ENCODE data around the gene ELAC1.
A peak's percentile ranks its signal among the peaks of the same experiment; 100 is the strongest.
"Not testable (repeated sequence)": the region's sequence is repeated elsewhere in the genome, so short reads cannot be mapped to it uniquely, and the experiment has no call there.

Gene ELAC1

GRCh38 chr18:50967714-50968661 is at the start of gene ELAC1:
ELAC1 (plus strand) TSS chr18:50968040; CDS start chr18:50974405, 6,365 bp downstream.
- DNase-seq (ENCODE audit: extremely low read depth in 1 of 2, low read depth in 1 of 2), result peak; percentile 16 to 50

GRCh38 chr18:50918153-50918552 is 49.7 kb upstream of the ELAC1 start:
- DNase-seq (ENCODE audit: extremely low read depth in 1 of 2, low read depth in 1 of 2), result no peak

- DNase-seq (ENCODE audit: extremely low read depth in 1 of 2, low read depth in 1 of 2), result no peak
These were observed 43.5 kb upstream of the ELAC1 start for GRCh38 chr18:50924372-50924771.

DNA sequence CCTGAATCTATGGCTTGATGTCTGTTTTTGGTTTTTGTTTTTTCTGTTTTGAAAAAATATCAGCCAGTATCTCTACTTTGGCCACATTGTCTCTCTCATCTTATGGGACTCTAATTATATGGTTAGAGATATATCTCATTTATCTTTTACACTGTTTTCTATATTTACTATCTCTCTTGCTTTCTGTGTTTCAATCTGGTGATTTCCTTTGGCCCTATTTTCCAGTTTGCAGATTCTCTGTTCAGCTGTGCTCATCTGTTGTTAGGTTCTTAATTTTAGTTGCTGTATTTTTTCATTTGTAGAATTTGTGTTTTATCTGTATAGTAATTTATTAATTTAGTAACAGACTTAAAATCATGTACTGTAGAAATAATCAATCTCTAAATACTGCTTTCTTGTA is 41.3 kb upstream of the ELAC1 start:
- DNase-seq (ENCODE audit: extremely low read depth in 1 of 2, low read depth in 1 of 2), result no peak

DNA sequence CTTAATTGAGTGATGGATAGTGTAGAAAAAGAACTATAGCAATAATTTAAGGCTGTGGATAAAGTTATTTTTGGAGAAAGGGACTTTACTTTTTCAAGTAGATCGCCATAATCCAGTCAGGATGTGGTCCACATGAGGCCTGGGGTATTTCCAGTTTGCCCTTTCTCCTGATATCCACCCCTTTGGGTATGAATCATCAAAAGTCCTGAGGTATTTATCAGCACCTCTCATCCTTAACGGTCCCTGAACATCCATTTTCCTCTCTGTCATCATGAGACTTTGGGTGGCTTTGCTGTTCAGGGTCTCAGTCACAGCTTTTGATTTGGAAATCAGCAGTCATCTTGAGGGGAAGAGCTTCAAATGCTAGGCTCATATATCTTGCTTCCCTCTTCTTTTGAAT is 39.3 kb upstream of the ELAC1 start:
- no peak for DNase-seq (ENCODE audit: extremely low read depth in 1 of 2, low read depth in 1 of 2)

DNA sequence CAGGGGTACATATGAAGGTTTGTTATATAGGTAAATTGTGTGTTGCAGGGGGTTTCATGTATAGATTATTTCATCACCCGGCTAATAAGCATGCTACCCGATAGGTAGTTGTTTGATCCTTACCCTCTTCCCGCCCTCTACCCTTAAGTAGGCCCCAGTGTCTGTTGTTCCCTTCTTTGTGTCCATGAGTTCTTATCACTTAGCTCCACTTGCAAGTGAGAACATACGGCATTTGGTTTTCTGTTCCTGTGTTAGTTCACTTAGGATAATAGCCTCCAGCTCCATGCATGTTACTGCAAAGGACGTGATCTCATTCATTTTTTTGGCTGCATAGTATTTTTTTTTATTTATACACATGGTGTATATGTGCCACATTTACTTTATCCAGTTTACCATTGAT is 34.2 kb upstream of the ELAC1 start:
- DNase-seq (ENCODE audit: extremely low read depth in 1 of 2, low read depth in 1 of 2), result no peak

GRCh38 chr18:50934545-50935211 is 33.2 kb upstream of the ELAC1 start:
- DNase-seq (ENCODE audit: extremely low read depth in 1 of 2, low read depth in 1 of 2), result no peak

- DNase-seq (ENCODE audit: extremely low read depth in 1 of 2, low read depth in 1 of 2), result no peak
These were observed 32.2 kb upstream of the ELAC1 start for GRCh38 chr18:50935493-50936191.

DNA sequence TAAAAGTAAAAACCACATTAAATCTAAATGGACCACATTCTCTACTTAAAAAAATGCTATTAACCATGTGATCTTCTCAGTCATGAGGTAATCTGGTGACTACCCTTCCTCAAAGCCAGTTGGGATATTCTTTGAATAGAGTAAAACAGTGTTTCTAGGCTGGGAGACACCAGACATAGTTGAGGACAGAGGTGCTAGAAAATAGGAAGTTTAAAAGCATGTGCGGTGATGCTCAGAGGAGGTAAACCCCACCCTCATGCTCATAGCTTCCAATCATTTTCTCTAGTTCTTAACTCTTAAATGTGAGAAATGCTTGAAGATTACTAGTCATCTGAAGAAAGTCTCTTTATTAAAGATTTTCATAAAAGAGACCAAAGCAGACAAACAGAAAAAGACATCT is 30.7 kb upstream of the ELAC1 start:
- DNase-seq (ENCODE audit: extremely low read depth in 1 of 2, low read depth in 1 of 2), result no peak

DNA sequence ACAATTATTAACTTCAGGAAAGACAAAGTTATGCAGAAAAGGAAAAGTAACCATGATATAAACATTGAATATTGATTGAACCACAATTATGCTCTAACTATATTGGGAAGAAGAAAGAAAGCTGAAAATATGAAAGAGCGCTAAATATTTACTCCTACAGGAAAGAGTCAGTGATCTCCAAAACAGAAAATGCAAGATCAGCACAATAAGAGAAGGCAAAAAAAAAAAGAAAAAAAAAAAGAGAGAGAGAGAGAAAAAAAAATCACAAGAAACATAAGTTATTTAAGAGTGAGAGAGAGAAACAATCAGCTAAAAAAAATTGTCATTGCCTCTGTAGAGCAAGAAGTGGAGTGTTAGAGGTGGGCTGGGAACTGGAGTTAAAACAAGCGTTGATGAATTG is 28.9 kb upstream of the ELAC1 start:
- no peak for DNase-seq (ENCODE audit: extremely low read depth in 1 of 2, low read depth in 1 of 2)

DNA sequence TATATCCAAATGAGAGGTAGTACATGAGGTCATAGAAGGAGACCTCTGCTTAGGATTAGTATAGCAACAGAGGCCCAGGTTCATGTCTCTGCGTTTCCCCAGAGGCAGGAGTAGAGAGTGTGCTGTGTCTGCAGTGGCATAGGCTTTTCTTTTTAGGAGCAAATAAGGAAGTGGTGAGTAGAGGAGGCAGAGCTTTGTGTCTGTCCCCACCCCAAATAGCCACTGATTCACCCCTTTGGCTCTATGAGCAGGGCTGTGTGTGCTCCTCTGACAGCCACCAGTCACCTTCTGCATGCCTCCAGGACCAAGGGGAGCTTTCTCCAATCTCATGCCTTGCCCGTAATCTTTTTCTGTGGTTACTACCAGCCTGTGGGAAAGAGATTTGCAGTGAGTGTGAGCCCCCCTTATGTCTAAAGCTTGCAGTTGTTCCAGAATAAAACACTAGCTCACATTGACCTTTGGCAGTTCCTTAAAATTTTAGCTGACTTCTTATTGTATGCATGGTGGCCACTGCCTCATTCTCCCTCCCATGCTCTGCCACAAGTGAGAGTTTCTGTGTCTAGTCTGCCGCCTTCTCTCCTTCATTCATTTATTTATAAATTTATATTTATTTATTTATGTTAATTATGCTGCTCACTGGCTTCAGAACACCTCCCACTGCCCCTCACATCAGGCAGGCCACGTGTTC is 23.5 kb upstream of the ELAC1 start:
- no peak for DNase-seq (ENCODE audit: extremely low read depth in 1 of 2, low read depth in 1 of 2)

GRCh38 chr18:50945918-50946317 is 21.9 kb upstream of the ELAC1 start:
- DNase-seq (ENCODE audit: extremely low read depth in 1 of 2, low read depth in 1 of 2), result not testable (repeated sequence)

DNA sequence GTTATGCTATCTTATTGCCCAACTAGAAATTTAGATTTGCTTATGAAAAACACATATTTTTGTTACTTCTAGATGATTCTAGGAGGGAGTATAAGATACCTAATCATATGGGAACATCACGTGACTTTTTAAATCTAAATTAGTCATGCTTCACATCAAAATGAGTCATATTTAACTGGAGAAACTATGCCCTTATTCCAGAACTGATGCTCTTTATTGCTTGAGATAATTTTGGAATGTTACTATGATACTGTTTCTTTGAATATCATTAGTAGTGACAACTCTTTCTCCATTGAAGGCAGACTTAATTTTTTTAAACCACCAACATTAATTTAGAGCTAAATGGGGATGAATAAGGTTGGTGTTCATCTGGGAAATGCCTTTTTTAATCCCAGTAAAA is 19.9 kb upstream of the ELAC1 start:
- DNase-seq (ENCODE audit: extremely low read depth in 1 of 2, low read depth in 1 of 2), result no peak

DNA sequence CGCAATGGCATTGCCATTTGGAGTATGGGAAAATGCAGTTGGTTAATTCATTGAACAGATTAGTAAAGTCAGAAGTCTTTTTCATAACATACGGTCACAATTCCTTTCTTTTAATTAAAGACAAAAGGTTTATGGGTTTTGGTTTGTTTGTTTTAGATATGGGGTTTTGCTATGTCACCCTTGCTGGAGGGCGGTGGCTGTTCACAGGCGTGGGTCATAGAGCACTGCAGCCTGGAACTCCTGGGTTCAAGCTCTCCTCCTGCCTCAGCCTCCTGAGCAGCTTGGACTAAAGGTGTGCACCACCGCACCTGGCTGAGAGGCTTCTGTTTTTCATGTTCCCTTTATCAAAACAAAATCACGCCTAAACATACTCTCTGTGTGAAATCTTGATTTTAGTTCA is 18.7 kb upstream of the ELAC1 start:
- DNase-seq (ENCODE audit: extremely low read depth in 1 of 2, low read depth in 1 of 2), result no peak

- no peak for DNase-seq (ENCODE audit: extremely low read depth in 1 of 2, low read depth in 1 of 2)
These were observed 17.2 kb upstream of the ELAC1 start for GRCh38 chr18:50950626-50951025.

DNA sequence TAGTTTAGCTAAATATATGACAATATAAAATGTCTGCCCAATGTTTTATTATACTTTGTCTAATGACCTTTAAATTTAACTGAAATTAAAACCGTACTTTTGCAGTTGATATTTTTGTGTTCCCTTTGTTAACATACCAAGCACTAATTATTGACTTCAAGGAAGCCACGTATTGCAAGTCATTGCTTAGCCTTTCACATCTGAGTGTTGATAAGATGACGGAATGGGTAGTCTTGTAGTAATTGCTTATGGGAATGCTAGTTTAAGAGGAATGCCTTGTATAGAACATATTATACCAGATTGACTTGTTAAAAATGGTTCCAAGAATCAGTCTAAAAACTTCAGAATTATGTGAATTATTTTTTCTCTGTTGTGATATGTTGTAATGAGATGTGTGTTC is 14.0 kb upstream of the ELAC1 start:
- DNase-seq (ENCODE audit: extremely low read depth in 1 of 2, low read depth in 1 of 2), result no peak

DNA sequence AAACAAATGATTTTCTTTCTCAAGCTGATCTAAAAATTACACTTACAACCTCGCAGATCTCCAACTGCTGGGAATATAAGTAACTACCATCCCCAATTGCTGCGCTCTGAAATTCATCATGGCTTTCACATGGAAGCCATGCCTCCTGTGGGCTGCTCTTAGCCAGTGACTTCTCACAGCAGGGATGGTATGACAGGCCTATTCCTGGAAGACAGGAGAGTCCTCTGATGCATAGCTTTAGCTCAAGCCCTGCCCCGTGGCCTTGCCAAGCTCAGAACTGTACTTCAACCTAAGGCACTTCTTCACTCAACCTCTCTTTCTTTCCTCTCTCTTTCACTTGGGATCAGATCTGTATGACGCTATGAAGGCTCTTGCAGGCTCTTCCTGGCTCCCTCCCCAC is 12.6 kb upstream of the ELAC1 start:
- no peak for DNase-seq (ENCODE audit: extremely low read depth in 1 of 2, low read depth in 1 of 2)

DNA sequence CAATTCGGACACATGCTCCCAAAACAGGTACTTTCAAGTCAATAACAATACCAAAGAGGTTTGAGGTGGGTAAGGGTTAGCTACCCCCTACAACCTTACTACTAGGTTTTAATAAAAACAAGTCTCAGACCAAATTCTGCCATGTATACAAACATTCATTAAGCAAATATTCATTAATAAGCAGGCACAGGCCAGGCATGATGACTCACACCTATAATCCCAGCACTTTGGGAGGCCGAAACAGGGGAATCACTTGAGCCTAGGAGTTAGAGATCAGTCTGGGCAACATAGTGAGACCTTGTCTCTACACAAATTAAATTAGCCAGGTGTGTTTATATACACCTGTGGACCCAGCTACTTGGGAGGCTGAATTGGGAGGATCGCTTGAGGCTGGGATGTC is 11.7 kb upstream of the ELAC1 start:
- no peak for DNase-seq (ENCODE audit: extremely low read depth in 1 of 2, low read depth in 1 of 2)

GRCh38 chr18:50961974-50962373 is 5.9 kb upstream of the ELAC1 start:
- no peak for DNase-seq (ENCODE audit: extremely low read depth in 1 of 2, low read depth in 1 of 2)

DNA sequence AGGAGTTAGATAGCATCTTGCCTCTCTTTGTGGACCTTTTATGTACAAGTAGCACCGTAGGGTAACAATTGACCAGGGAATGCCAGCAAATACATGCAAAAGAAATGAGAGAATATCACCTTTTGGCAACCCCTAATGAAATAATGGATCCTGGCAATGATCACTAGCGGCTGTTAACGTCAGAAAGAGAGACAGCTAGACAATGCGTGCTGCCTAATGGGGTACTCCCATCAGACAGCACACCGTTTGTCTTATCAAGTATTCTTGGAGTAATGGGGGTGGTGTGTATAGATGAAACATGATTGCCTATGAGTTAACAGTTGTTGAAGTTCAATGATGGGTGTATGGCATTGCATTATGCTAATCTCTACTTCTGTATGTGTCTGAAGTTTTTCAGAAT is 1.6 kb downstream of the ELAC1 start:
- no peak for DNase-seq (ENCODE audit: extremely low read depth in 1 of 2, low read depth in 1 of 2)

DNA sequence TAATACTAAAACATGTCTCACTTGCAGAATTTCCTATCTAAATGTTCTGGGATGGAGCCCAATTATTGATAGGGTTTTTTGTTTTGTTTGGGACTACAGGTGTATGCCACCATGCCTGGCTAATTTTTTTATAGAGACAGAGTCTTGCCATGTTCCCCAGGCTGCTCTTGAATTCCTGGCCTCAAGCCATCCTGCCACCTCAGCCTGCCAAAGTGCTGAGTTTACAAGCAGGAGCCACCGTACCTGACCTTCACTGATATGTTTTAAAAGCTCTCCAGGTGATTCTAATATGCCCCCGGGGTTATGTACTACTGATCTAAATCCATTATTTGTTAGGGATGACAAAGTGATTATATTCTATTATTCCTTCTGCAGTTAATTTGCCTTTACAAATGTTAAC is 2.2 kb downstream of the ELAC1 start:
- DNase-seq (ENCODE audit: extremely low read depth in 1 of 2, low read depth in 1 of 2), result no peak

Measured in activated CD8-positive, alpha-beta memory T cell treated with anti-CD3 and anti-CD28 coated beads for 1 hour (primary cell).